K562 (cell line): ENCODE data around the gene CORT. TPM values are rescaled to one million over a fixed set of nuclear protein-coding genes. Genes with fewer than 3 reads are reported as not detected.

Source experiments
- CREBBP ChIP-seq: IDR thresholded peaks from one replicate; pipeline ENCODE4 v1.6.1; 2012; ENCODE audit warnings: low read depth, mild to moderate bottlenecking, control low read depth, inconsistent platforms, low read length
- CTBP1 ChIP-seq: fragments of 450-650 bp; IDR thresholded peaks from 2 replicates; pipeline ENCODE4 v1.6.1; 2016; ENCODE audit warnings: borderline replicate concordance
- CUX1 ChIP-seq: fragments of 200-800 bp; sonication (Bioruptor generic); IDR thresholded peaks from 2 replicates; pipeline ENCODE4 v1.6.1; 2016; ENCODE audit warnings: missing genetic modification characterization, missing compliant biosample characterization
- EP300 ChIP-seq: IDR thresholded peaks from 2 replicates; pipeline ENCODE4 v1.6.1; 2012; ENCODE audit warnings: low read length, improper control_type of control experiment
- ESRRB ChIP-seq: fragments of 250-450 bp; sonication (Bioruptor Pico); IDR thresholded peaks from 2 replicates; pipeline ENCODE4 v1.5.0; 2020; ENCODE audit warnings: mild to moderate bottlenecking, moderate library complexity, borderline replicate concordance
- JUND ChIP-seq, 2 experiments: IDR thresholded peaks; 2 replicates in 1 of 2; 3 replicates in 1 of 2; pipeline ENCODE4 v1.6.1; 2011; ENCODE audit warnings: borderline replicate concordance in 2 of 2, low read depth in 2 of 2, low read length in 2 of 2, improper control_type of control experiment in 1 of 2, missing biosample characterization in 1 of 2, missing genetic modification characterization in 1 of 2, missing genetic modification reagents in 1 of 2
- NFE2L1 ChIP-seq: fragments of 450-650 bp; IDR thresholded peaks from 2 replicates; pipeline ENCODE4 v1.6.1; 2016; ENCODE audit warnings: missing genetic modification characterization, low read depth, mild to moderate bottlenecking, missing compliant biosample characterization, moderate library complexity, borderline replicate concordance
- PML ChIP-seq: IDR thresholded peaks from 2 replicates; pipeline ENCODE4 v1.6.1; 2012; ENCODE audit warnings: low read length, inconsistent platforms
- XRCC4 ChIP-seq: IDR thresholded peaks from one replicate; pipeline ENCODE4 v1.6.1; 2011; ENCODE audit not compliant: insufficient read depth, insufficient read length; ENCODE audit errors: extremely low read depth
- polyA plus RNA-seq, 8 experiments: library from polyadenylated mRNA; depleted of rRNA in 4 of 8; stranded (reverse) in 5 of 8; unstranded in 3 of 8; fragments of >200 nt; fragmentation: Nextera tagmentation in 2 of 8; fragmentation: Illumina TruSeq in 1 of 8; extraction: Ambion mirVana in 2 of 8; extraction: Trizol in 1 of 8; gene quantifications; 2 replicates each; pipeline versions ENCODE4 v1.2.1 to v1.2.3, GENCODE V29; 2011 to 2014; ENCODE audit warnings: inconsistent platforms in 1 of 8, missing spikeins in 1 of 8
- total RNA-seq, 7 experiments: library from RNA; depleted of rRNA in 6 of 7; stranded (reverse); fragments of >200 nt in 6 of 7; fragmentation: Illumina TruSeq in 2 of 7; extraction: Trizol in 2 of 7; gene quantifications; 2 replicates each; pipeline versions ENCODE4 v1.2.1 to v1.2.3, GENCODE V29; 2011 to 2021; ENCODE audit warnings: low replicate concordance in 1 of 7
- TF ChIP-seq, protein P1 (sequence below), 2 experiments: fragments of 450-650 bp in 1 of 2; sonication (generic) in 1 of 2; formaldehyde crosslinking in 1 of 2; IDR thresholded peaks; 2 replicates each; pipeline versions ENCODE4 v1.7.1 to v1.9.0; 2016 to 2022; ENCODE audit warnings: inconsistent platforms in 1 of 2, mild to moderate bottlenecking in 1 of 2, missing genetic modification reagents in 1 of 2
- TF ChIP-seq, protein P2 (sequence below): IDR thresholded peaks from 2 replicates; pipeline ENCODE4 v1.6.1; 2014; ENCODE audit warnings: antibody characterized with exemption

CORT gene
- total and polyA plus RNA-seq, 9 of the 15 experiments (the other 6 are each of a cell fraction or from before 2014, with no cell fraction given), result 0.08 to 0.54 (median 0.13) TPM; not detected in 5

DNA sequence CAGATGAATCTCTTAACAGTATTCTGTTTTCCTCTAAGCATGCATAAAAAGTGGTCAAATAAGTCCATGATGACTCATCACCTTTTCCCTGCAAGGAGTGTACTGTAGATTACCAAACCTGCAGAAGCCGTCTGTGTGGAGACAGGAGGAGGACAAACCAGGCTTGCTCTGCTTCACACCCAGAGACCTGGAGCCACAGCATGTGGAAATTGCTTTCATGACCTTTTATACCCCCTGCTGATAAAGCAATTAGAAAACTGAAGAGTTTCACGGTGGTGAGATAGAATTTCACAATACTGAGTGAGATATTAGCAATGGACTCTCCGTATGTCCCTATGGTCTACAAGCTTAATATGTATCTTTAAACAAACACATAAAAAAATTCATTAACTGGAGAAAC lies 9.4 kb downstream of the CORT start (continued):
- TF ChIP-seq, protein P1, sequence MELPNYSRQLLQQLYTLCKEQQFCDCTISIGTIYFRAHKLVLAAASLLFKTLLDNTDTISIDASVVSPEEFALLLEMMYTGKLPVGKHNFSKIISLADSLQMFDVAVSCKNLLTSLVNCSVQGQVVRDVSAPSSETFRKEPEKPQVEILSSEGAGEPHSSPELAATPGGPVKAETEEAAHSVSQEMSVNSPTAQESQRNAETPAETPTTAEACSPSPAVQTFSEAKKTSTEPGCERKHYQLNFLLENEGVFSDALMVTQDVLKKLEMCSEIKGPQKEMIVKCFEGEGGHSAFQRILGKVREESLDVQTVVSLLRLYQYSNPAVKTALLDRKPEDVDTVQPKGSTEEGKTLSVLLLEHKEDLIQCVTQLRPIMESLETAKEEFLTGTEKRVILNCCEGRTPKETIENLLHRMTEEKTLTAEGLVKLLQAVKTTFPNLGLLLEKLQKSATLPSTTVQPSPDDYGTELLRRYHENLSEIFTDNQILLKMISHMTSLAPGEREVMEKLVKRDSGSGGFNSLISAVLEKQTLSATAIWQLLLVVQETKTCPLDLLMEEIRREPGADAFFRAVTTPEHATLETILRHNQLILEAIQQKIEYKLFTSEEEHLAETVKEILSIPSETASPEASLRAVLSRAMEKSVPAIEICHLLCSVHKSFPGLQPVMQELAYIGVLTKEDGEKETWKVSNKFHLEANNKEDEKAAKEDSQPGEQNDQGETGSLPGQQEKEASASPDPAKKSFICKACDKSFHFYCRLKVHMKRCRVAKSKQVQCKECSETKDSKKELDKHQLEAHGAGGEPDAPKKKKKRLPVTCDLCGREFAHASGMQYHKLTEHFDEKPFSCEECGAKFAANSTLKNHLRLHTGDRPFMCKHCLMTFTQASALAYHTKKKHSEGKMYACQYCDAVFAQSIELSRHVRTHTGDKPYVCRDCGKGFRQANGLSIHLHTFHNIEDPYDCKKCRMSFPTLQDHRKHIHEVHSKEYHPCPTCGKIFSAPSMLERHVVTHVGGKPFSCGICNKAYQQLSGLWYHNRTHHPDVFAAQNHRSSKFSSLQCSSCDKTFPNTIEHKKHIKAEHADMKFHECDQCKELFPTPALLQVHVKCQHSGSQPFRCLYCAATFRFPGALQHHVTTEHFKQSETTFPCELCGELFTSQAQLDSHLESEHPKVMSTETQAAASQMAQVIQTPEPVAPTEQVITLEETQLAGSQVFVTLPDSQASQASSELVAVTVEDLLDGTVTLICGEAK (IDR thresholded peaks at IDR 0.05), result peak; percentile 16; the same call in 1 of the 2 replicates
- TF ChIP-seq, protein P1 (CRISPR knock-in tag; IDR thresholded peaks at IDR 0.05), result no peak
- TF ChIP-seq PML (no peak), CREBBP (no peak), ESRRB (CRISPR knock-in tag) (no peak), CUX1 (CRISPR knock-in tag) (no peak), XRCC4 (no peak), JUND (IDR thresholded peaks at IDR 0.05; ENCODE audit: borderline replicate concordance, low read depth, low read length) (peak; percentile 95), JUND (tag; IDR thresholded peaks at IDR 0.05; ENCODE audit: borderline replicate concordance, low read depth, low read length) (peak; percentile 95), CTBP1 (0 out of 2 replicates have a peak, but pooled peaks have one; percentile 13), EP300 (peak; percentile 47), NFE2L1 (peak; percentile 94)
- TF ChIP-seq, protein P2, sequence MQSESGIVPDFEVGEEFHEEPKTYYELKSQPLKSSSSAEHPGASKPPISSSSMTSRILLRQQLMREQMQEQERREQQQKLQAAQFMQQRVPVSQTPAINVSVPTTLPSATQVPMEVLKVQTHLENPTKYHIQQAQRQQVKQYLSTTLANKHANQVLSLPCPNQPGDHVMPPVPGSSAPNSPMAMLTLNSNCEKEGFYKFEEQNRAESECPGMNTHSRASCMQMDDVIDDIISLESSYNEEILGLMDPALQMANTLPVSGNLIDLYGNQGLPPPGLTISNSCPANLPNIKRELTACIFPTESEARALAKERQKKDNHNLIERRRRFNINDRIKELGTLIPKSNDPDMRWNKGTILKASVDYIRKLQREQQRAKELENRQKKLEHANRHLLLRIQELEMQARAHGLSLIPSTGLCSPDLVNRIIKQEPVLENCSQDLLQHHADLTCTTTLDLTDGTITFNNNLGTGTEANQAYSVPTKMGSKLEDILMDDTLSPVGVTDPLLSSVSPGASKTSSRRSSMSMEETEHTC, result no peak
